LNCaP clone FGC (cell line): ENCODE results near the gene LSP1.

Source experiments
- DNase-seq: peaks from one replicate; pipeline ENCODE4 v3.0.0-alpha.2; 2011; ENCODE audit warnings: low read depth
- H3K4me3 ChIP-seq: 2 replicates; pipeline ENCODE4 v1.5.1; 2011; ENCODE audit warnings: mild to moderate bottlenecking, low read depth, low read length, control low read depth
- TF ChIP-seq, protein P1 (sequence below): IDR thresholded peaks from 2 replicates; pipeline ENCODE4 v1.5.1; 2012; ENCODE audit warnings: mild to moderate bottlenecking; ENCODE audit not compliant: control insufficient read depth, insufficient read depth; ENCODE audit errors: extremely low read depth

LSP1 gene

DNA sequence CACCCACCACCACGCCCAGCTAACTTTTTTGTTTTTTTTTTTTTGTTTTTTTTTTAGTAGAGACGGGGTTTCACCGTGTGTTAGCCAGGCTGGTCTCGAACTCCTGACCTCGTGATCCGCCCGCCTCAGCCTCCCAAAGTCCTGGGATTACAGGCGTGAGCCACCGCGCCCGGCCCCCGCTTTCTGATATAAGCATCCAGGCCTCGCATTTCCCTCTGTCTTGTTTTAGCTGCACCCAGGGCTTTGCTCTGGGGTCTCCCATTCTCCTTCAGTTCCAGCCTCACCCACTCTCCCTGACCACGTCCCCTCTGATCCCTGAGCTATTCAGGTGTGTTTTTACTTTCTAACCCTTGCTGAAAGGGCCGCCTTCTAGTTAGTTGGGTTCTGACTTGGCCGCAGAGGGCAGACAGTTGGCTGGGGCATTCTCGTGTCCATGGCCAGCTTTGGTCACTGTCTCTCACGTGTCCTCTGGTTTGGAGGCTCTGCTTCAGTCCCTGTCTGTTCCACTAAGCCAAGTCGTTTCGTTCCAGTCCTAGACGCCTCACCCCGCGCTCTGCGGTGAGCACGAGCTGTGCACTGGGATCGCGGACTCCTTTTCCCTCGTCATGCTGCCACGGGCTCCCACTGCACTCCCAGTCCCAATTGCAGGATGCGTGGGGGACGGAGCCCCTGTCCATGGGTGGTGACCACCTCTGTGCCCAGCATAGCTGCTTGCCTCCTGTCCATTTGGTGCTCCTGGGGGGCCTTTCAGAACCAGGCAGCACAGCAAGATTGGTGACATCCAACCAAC, 60.6 kb downstream of the LSP1 start:
- no peak overlapping the region for H3K4me3 ChIP-seq
- no peak for DNase-seq
- TF ChIP-seq, protein P1, sequence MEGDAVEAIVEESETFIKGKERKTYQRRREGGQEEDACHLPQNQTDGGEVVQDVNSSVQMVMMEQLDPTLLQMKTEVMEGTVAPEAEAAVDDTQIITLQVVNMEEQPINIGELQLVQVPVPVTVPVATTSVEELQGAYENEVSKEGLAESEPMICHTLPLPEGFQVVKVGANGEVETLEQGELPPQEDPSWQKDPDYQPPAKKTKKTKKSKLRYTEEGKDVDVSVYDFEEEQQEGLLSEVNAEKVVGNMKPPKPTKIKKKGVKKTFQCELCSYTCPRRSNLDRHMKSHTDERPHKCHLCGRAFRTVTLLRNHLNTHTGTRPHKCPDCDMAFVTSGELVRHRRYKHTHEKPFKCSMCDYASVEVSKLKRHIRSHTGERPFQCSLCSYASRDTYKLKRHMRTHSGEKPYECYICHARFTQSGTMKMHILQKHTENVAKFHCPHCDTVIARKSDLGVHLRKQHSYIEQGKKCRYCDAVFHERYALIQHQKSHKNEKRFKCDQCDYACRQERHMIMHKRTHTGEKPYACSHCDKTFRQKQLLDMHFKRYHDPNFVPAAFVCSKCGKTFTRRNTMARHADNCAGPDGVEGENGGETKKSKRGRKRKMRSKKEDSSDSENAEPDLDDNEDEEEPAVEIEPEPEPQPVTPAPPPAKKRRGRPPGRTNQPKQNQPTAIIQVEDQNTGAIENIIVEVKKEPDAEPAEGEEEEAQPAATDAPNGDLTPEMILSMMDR: no peak

DNA sequence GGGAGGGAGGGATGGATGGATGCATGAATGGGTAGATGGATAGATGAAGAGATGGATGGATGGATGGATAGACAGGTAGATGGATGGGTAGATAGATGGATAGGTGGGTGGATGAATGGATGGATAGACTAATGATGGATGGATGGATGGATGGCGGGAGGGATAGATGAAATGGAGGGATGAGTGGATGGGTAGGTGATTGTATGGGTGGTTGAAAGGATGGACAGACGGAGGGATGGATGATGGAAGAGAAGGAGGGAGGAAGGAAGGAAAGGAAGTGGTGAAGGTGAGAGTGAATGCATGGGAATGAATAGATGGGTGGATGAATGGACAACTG, 62.9 kb downstream of the LSP1 start:
- DNase-seq: no peak
- TF ChIP-seq, protein P1: no peak
- no peak overlapping the region for H3K4me3 ChIP-seq

DNA sequence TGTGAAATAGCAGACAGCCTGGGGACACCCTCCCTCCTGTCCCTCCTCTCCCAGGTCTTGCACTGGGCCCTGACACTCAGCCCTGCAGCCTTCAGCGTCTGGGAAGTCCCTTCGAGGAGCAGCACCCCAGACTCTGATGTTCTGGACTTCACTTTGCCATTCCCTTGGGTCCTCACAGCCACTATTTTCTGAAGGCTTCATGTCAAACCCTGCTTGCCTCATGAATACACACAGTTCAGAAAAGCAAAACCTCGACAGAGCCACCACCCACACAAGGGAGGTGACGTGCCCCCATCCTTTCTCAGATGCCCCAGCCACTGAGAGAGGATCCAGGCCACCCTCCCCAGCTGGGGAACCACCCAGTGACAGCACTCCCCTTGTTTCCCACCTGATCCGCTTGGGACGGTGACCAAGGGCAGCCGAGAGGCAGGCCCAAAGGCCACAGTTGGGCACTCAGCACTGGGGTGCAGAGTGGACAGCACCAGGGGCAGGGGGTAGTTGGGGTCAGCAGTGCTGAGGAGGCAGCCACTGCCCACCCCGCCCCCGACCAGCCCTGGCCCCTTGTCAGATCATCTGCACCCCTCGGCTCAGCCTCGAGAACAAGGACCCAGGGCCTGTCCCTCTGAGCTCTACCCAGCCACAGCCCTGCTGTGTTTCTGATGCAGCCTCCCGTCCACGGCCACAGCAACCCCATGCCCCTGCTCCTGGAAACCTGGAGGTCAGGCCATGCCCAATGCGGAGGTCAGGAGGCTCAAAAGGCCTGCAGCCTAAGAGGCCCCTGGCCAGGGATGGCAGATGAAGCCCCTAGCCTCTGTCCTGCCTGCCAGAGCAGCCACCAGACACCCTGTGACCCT, 63.5 kb downstream of the LSP1 start:
- TF ChIP-seq, protein P1: no peak
- no peak overlapping the region for H3K4me3 ChIP-seq
- no peak for DNase-seq

DNA sequence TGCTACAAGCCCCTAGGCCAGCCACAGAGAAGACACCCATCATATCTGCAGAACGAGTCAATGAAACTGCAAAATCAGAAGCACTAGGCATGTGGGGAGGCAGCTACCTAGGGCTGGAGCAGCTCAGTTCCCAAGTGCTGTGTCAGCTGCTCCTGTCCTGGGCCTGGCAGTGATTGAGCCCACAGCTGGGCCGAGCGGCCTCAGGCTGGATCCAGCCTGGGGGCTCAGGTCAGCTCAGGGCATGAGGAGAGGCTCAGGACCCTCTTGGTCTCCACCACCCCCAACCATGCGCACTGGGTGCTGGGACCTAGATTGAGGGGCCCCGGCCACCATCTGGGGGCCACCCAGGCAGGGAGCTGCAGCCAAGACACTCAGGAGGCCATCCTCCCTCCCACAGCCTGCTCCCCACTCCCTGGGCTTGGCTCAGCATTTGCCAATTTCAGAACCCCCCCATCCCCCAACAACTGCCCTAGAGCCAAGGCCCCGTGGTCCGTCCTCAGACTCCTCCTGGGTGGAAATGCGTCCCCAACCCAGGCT, 64.2 kb downstream of the LSP1 start:
- H3K4me3 ChIP-seq: no peak overlapping the region
- TF ChIP-seq, protein P1: no peak
- DNase-seq: no peak

DNA sequence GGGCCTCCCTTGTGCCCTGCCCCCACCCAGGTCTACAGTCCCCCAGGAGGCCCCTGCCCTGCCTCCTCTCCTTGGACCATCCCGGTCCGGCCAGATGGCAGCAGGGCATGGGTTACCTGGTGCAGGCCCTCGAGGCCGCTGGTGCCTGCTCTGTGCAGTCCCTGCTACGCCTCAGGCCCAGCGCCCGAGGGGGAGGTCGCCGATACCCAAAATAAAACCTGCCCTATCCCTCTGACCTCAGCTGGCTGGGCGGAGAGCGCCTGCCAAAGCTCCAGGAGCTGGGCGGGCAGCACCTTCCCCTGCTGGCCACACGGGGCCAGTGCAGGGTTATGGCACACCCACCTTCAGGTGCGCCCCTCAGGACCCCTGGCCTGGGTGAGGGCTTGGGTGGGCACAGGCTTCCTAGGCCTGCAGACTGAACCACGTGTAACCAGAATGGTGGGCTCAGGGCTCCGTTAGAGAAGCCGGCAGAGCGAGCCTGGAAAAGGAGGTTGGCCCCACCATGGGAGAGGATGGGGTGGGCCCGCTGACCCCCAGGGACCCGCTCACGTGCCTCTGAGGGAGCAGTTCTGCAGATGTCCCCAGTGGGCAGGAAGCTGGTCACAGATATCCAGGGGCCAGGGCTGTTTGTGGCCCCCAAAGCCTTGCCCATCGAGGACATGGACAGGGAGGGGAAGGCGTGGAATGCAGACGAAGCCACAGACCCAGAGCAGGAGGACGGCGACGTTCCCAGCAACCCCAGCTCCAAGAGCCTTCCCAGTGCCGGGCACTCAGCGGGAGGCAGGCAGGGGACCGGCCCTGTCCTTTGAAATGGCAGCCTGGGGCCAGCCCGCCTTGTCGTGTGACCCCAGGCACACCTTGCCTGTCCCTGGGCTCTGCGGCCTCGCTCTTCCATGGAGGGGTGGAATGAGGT, 64.9 kb downstream of the LSP1 start:
- TF ChIP-seq, protein P1: peak; percentile 23; the same call in 1 of the 2 replicates
- DNase-seq: no peak
- no peak overlapping the region for H3K4me3 ChIP-seq
